Thoracic aorta (tissue), 2 donors: Measurements from ENCODE around the gene PHETA1. TPM values are rescaled to one million over a fixed set of nuclear protein-coding genes. Genes with fewer than 3 reads are reported as not detected.

Experiments
- ATAC-seq: fragments of 150-250 bp; one replicate; pipeline ENCODE4 v1.8.0; 2017; ENCODE audit warnings: low read depth; ENCODE audit not compliant: insufficient number of reproducible peaks, low FRiP score
- DNase-seq: peaks from one replicate; pipeline ENCODE4 v3.0.0-alpha.2; 2020; ENCODE audit warnings: low spot score
- H3K27ac ChIP-seq, 2 donors: fragments of 200-600 bp; sonication (generic); 1 replicate in 1 of 2; 2 replicates in 1 of 2; pipeline ENCODE4 v1.5.1; 2016; ENCODE audit warnings: mild to moderate bottlenecking in 2 of 2, moderate library complexity in 2 of 2
- H3K27me3 ChIP-seq: fragments of 200-600 bp; sonication (generic); replicated peaks from 2 replicates; pipeline ENCODE4 v1.6.0; 2016; ENCODE audit warnings: mild to moderate bottlenecking; ENCODE audit not compliant: insufficient read depth
- H3K36me3 ChIP-seq: fragments of 200-600 bp; sonication (generic); one replicate; pipeline ENCODE4 v1.5.1; 2016
- H3K4me1 ChIP-seq, 2 donors: fragments of 200-600 bp; sonication (generic); 1 replicate in 1 of 2; 2 replicates in 1 of 2; pipeline versions ENCODE4 v1.5.1 to v1.6.0; 2016; ENCODE audit warnings: low read depth in 2 of 2, mild to moderate bottlenecking in 1 of 2; ENCODE audit not compliant: control insufficient read depth in 1 of 2
- H3K4me3 ChIP-seq: fragments of 200-600 bp; sonication (generic); 2 replicates; pipeline ENCODE4 v1.5.1; 2016; ENCODE audit warnings: mild to moderate bottlenecking
- H3K9me3 ChIP-seq: fragments of 200-600 bp; sonication (generic); 2 replicates; pipeline ENCODE4 v1.5.1; 2016
- total RNA-seq, 2 donors: library from RNA; depleted of rRNA; stranded (reverse); fragments of >200 nt; gene quantifications; one replicate each; pipeline versions ENCODE4 v1.1.0 to v1.2.3, GENCODE V29; 2016
- TF ChIP-seq, protein P1 (sequence below): fragments of 200-600 bp; sonication (generic); IDR thresholded peaks from one replicate; pipeline ENCODE4 v1.5.1; 2019; ENCODE audit warnings: antibody characterized with exemption

Gene PHETA1
- total RNA-seq, 2 donors from 2014 or later = 12.6 to 14.7 TPM

- Histone ChIP-seq H3K36me3 (peaks cover 2% of the 10 kb centered on the region), H3K27me3 (no peaks in the 10 kb centered on the region), H3K4me1 (peaks cover 11 to 23% of the 10 kb centered on the region in 2 donors), H3K27ac (peak overlapping the region in 1 of 2 donors; percentile 51), H3K4me3 (peak overlapping the region; percentile 96), H3K9me3 (no peaks in the 10 kb centered on the region)
- DNase-seq (no peak), ATAC-seq (no peak)
- TF ChIP-seq, protein P1, sequence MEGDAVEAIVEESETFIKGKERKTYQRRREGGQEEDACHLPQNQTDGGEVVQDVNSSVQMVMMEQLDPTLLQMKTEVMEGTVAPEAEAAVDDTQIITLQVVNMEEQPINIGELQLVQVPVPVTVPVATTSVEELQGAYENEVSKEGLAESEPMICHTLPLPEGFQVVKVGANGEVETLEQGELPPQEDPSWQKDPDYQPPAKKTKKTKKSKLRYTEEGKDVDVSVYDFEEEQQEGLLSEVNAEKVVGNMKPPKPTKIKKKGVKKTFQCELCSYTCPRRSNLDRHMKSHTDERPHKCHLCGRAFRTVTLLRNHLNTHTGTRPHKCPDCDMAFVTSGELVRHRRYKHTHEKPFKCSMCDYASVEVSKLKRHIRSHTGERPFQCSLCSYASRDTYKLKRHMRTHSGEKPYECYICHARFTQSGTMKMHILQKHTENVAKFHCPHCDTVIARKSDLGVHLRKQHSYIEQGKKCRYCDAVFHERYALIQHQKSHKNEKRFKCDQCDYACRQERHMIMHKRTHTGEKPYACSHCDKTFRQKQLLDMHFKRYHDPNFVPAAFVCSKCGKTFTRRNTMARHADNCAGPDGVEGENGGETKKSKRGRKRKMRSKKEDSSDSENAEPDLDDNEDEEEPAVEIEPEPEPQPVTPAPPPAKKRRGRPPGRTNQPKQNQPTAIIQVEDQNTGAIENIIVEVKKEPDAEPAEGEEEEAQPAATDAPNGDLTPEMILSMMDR = no peak
Observed at GRCh38 chr12:111369496-111370220, 763 bp upstream of the PHETA1 start.

DNA sequence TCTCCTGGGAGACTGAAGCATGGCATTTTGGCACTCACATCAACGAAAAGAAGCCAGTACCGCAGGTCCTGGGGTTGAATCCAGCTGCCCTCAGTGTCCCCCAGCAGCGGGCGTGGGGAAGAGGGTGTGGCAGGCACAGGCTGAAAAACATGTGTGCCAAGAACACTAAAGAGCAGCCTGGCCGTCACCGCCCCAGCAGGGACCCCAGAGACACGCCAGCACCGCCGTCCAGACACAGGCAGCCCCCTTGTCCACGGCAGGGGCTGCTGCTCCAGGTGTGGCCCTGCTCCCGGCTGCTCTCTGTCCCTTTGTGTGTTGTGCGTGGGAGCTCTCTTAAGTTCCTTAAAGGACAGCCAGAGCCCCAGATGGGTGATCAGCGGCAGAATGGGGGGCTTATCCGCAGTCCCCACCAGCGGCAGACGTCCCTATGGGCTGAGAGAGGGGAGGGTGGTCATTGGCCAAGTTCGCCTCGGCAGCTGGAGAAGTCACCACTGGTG, 556 bp downstream of the PHETA1 start:
- ATAC-seq (no peak), DNase-seq (no peak)
- Histone ChIP-seq H3K36me3 (peaks cover 7% of the 10 kb centered on the region), H3K4me1 (peaks cover 11 to 32% of the 10 kb centered on the region in 2 donors), H3K27ac (peak overlapping the region; percentile 29 to 51), H3K9me3 (no peaks in the 10 kb centered on the region), H3K4me3 (peak overlapping the region; percentile 96), H3K27me3 (no peaks in the 10 kb centered on the region)
- TF ChIP-seq, protein P1 = no peak

GRCh38 chr12:111367661-111368221, 1.2 kb downstream of the PHETA1 start:
- no peaks in the 10 kb centered on the region for H3K27me3 ChIP-seq
- DNase-seq (no peak), ATAC-seq (no peak)
- TF ChIP-seq, protein P1 = no peak
- peaks cover 10% of the 10 kb centered on the region for H3K36me3 ChIP-seq
- no peak overlapping the region for H3K27ac ChIP-seq
- peak overlapping the region; percentile 96 for H3K4me3 ChIP-seq
- no peaks in the 10 kb centered on the region for H3K9me3 ChIP-seq
- H3K4me1 ChIP-seq = peaks cover 11 to 32% of the 10 kb centered on the region in 2 donors

GRCh38 chr12:111366583-111366982, 2.3 kb downstream of the PHETA1 start:
- Histone ChIP-seq H3K9me3 (no peaks in the 10 kb centered on the region), H3K4me1 (peaks cover 11 to 32% of the 10 kb centered on the region in 2 donors), H3K36me3 (peaks cover 14% of the 10 kb centered on the region), H3K4me3 (no peak overlapping the region), H3K27ac (no peak overlapping the region), H3K27me3 (no peaks in the 10 kb centered on the region)
- DNase-seq = no peak
- no peak for ATAC-seq
- TF ChIP-seq, protein P1 = no peak

- Histone ChIP-seq H3K4me1 (peaks cover 11 to 32% of the 10 kb centered on the region in 2 donors), H3K4me3 (no peak overlapping the region), H3K27me3 (no peaks in the 10 kb centered on the region), H3K36me3 (peaks cover 14% of the 10 kb centered on the region), H3K27ac (no peak overlapping the region), H3K9me3 (no peaks in the 10 kb centered on the region)
- TF ChIP-seq, protein P1 = no peak
- no peak for ATAC-seq
- no peak for DNase-seq
Observed at GRCh38 chr12:111366075-111366474, 2.8 kb downstream of the PHETA1 start.
